Lower lobe of right lung (tissue), 2 donors: ENCODE data around the gene FAP. TPM values are rescaled to one million over a fixed set of nuclear protein-coding genes. Genes with fewer than 3 reads are reported as not detected.

Experiments used
- ATAC-seq, 2 donors: fragments of 200-7000 bp; cut with Tn5 transposase; one replicate each; pipeline ENCODE4 v1.9.1; 2020 to 2022; ENCODE audit warnings: mild to moderate bottlenecking in 2 of 2, moderate library complexity in 2 of 2
- DNase-seq: peaks from one replicate; pipeline ENCODE4 v3.0.0-alpha.2; 2020
- H3K27ac ChIP-seq: fragments of 200-600 bp; one replicate; pipeline ENCODE4 v1.8.0; 2022
- H3K27me3 ChIP-seq: fragments of 200-600 bp; one replicate; pipeline ENCODE4 v1.8.0; 2022; ENCODE audit warnings: low read depth
- H3K36me3 ChIP-seq: fragments of 200-600 bp; one replicate; pipeline ENCODE4 v1.8.0; 2022; ENCODE audit warnings: mild to moderate bottlenecking
- H3K4me1 ChIP-seq: fragments of 200-600 bp; one replicate; pipeline ENCODE4 v1.8.0; 2022
- H3K4me3 ChIP-seq: fragments of 200-600 bp; one replicate; pipeline ENCODE4 v1.8.0; 2022; ENCODE audit warnings: mild to moderate bottlenecking
- H3K9me3 ChIP-seq: fragments of 200-600 bp; one replicate; pipeline ENCODE4 v1.8.0; 2022
- CTCF ChIP-seq: fragments of 200-600 bp; IDR thresholded peaks from one replicate; pipeline ENCODE4 v1.8.0; 2022; ENCODE audit warnings: antibody characterized with exemption, mild to moderate bottlenecking
- intact Hi-C: fragments of 100-400 bp; cut with DNase I; formaldehyde crosslinking; loops from one replicate; pipeline ENCODE4 v1.11.0; 2022
- total RNA-seq: library from RNA; stranded (reverse); fragmentation: NEBNext Ultra II Directional; extraction: Animal tissue kit (Norgen Biotek cat#: 25700); gene quantifications from one replicate; pipeline ENCODE4 v1.2.1, GENCODE V29; 2021
- donor health status: DM: no; HTN: yes; CAD: no; lungs with severe emphysema.

Gene FAP
- total RNA-seq, 1 donor from 2014 or later: 3.4 TPM

DNA sequence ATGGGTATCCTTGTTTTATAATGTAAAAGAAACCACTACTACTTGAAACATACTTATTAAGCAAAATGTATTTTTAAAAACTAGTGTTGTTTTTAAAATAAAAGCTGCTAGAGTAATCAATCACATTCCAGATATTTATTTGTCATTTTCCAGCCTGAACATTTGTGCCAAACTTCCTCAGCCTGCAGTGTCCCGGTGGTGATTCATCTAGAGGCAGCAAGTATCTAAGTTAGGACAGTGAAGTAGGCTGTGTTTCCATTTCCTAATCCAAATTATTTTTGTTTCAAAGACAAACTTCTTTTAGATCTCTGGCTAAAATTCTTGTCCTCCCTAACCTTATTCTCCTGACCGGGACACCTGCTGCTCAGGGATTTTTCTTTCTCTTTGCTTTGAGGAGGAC lies 78.4 kb downstream of the FAP start:
- H3K27me3 ChIP-seq: no peaks in the 10 kb centered on the region
- ATAC-seq (no peak), DNase-seq (no peak)
- no peaks in the 10 kb centered on the region for H3K36me3 ChIP-seq
- no peak for TF ChIP-seq CTCF
- intact Hi-C loops: no loop called here
- no peak overlapping the region for H3K27ac ChIP-seq
- H3K4me3 ChIP-seq: no peak overlapping the region
- no peaks in the 10 kb centered on the region for H3K4me1 ChIP-seq
- H3K9me3 ChIP-seq: no peaks in the 10 kb centered on the region

- intact Hi-C loops: loop anchor here (10.0 kb wide), 1 partner anchor 145 kb away; no protein-coding TSS in a partner anchor
Measured at GRCh38 chr2:162159446-162159845, 83.8 kb downstream of the FAP start.

DNA sequence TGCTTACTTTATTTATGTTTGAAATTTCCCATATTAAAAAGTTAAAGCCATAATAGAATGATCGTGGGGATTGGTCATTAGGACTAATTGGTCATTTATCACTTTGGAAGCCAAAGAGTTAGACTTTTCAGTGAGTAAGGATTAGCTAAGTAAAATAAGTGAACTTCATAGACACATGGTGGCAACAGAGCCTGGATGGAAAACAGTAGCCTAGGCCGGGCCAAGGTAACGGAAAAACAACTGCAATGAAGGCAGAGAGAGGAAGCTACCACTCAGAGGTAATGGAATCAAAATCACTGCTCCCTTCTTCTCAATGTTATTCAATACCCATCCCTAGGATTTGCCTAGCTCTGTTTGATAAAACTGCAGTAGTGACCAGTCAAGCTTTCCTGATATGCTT lies 87.1 kb downstream of the FAP start:
- no peak for TF ChIP-seq CTCF
- ATAC-seq (no peak), DNase-seq (no peak)
- H3K27ac ChIP-seq: no peak overlapping the region
- no peak overlapping the region for H3K4me3 ChIP-seq
- no peaks in the 10 kb centered on the region for H3K4me1 ChIP-seq
- H3K9me3 ChIP-seq: no peaks in the 10 kb centered on the region
- no peaks in the 10 kb centered on the region for H3K36me3 ChIP-seq
- intact Hi-C loops: loop anchor here (10.0 kb wide), 1 partner anchor 149 kb away; no protein-coding TSS in a partner anchor
- H3K27me3 ChIP-seq: peaks cover 6% of the 10 kb centered on the region

More at GRCh38 chr2:162159446-162159845, 83.8 kb downstream of the FAP start:
- Histone ChIP-seq H3K9me3 (no peaks in the 10 kb centered on the region), H3K4me3 (no peak overlapping the region), H3K27ac (no peak overlapping the region), H3K36me3 (no peaks in the 10 kb centered on the region), H3K27me3 (peaks cover under 1% of the 10 kb centered on the region), H3K4me1 (no peaks in the 10 kb centered on the region)
- ATAC-seq: no peak
- TF ChIP-seq CTCF: no peak
- no peak for DNase-seq

- DNase-seq (no peak), ATAC-seq (no peak)
- intact Hi-C loops: loop anchor here (10.0 kb wide), 1 partner anchor 150 kb away; no protein-coding TSS in a partner anchor
- no peak overlapping the region for H3K27ac ChIP-seq
- no peak for TF ChIP-seq CTCF
- no peaks in the 10 kb centered on the region for H3K9me3 ChIP-seq
- no peaks in the 10 kb centered on the region for H3K36me3 ChIP-seq
- H3K27me3 ChIP-seq: peaks cover 6% of the 10 kb centered on the region
- no peak overlapping the region for H3K4me3 ChIP-seq
- no peaks in the 10 kb centered on the region for H3K4me1 ChIP-seq
Measured at GRCh38 chr2:162155093-162155492, 88.2 kb downstream of the FAP start.

DNA sequence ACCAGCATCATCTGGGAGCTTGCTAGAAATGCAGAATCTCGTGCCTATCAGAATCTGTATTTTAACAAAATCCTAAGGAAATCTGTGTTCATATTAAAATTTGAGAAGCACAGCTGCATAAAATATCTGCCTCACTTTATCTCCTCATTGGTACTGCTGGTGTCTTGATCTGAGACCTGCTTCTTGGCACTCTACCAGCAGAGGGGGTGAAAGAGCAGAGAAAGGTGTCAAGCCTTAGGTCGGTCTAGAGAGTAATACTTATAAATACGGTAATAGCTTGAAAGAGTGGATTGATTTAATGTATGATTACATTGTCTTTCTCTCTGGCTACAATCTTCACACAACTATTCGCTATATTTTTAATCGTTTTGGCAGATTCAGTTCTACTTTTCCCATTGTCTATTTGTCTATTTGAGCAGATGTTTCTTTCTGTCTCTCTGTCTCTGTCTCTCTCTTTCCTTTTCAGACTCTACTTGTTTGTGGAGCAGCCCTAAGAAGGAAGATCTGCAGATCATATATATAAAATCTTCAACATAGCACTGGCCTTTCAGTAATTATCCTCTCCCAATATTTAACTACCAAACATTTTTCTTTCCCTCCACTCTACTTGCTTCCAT lies 89.5 kb downstream of the FAP start:
- no peaks in the 10 kb centered on the region for H3K4me1 ChIP-seq
- H3K36me3 ChIP-seq: no peaks in the 10 kb centered on the region
- H3K4me3 ChIP-seq: no peak overlapping the region
- peak; percentile 51 for TF ChIP-seq CTCF
- intact Hi-C loops: loop anchor here (10.0 kb wide), 1 partner anchor 151 kb away; no protein-coding TSS in a partner anchor
- DNase-seq (no peak), ATAC-seq (peak; percentile 73 to 78)
- H3K27me3 ChIP-seq: peaks cover 6% of the 10 kb centered on the region
- no peak overlapping the region for H3K27ac ChIP-seq
- H3K9me3 ChIP-seq: no peaks in the 10 kb centered on the region
